ENCODE data around the gene DIDO1. TPM values are rescaled to one million over a fixed set of nuclear protein-coding genes. Genes with fewer than 3 reads are reported as not detected.

The DIDO1 gene
- total RNA-seq, 2 experiments from 2014 or later = 100 to 104 TPM

- POLR2A ChIA-PET = no interaction called here
Observed at GRCh38 chr20:62830251-62830650, 96.1 kb downstream of the DIDO1 start.

GRCh38 chr20:62829231-62830230 is 96.8 kb downstream of the DIDO1 start:
- no peak overlapping the region for H3K27ac Mint-ChIP-seq
- no peaks in the 10 kb centered on the region for H3K36me3 Mint-ChIP-seq
- H3K4me1 Mint-ChIP-seq = peaks cover 9% of the 10 kb centered on the region
- POLR2A ChIA-PET = no interaction called here
- no peaks in the 10 kb centered on the region for H3K9me3 Mint-ChIP-seq
- no peak overlapping the region for H3K4me3 Mint-ChIP-seq
- H3K27me3 Mint-ChIP-seq = no peaks in the 10 kb centered on the region
- ATAC-seq (ENCODE audit: low read depth) = no peak
- DNase-seq = no peak

More at GRCh38 chr20:62830251-62830650, 96.1 kb downstream of the DIDO1 start:
- H3K4me1 Mint-ChIP-seq = peaks cover 9% of the 10 kb centered on the region
- H3K27ac Mint-ChIP-seq = no peak overlapping the region
- ATAC-seq (ENCODE audit: low read depth) (no peak), DNase-seq (no peak)
- H3K9me3 Mint-ChIP-seq = no peaks in the 10 kb centered on the region
- H3K36me3 Mint-ChIP-seq = no peaks in the 10 kb centered on the region
- H3K27me3 Mint-ChIP-seq = no peaks in the 10 kb centered on the region
- no peak overlapping the region for H3K4me3 Mint-ChIP-seq

- Mint-ChIP-seq H3K9me3 (no peaks in the 10 kb centered on the region), H3K4me1 (peaks cover 9% of the 10 kb centered on the region), H3K36me3 (no peaks in the 10 kb centered on the region), H3K27me3 (no peaks in the 10 kb centered on the region), H3K27ac (no peak overlapping the region), H3K4me3 (no peak overlapping the region)
- ATAC-seq (ENCODE audit: low read depth) (no peak), DNase-seq (no peak)
- POLR2A ChIA-PET = no interaction called here
Observed at GRCh38 chr20:62828511-62829230, 97.6 kb downstream of the DIDO1 start.

- no peaks in the 10 kb centered on the region for H3K9me3 Mint-ChIP-seq
- POLR2A ChIA-PET = no interaction called here
- H3K4me1 Mint-ChIP-seq = peaks cover 9% of the 10 kb centered on the region
- no peak overlapping the region for H3K27ac Mint-ChIP-seq
- no peaks in the 10 kb centered on the region for H3K27me3 Mint-ChIP-seq
- H3K4me3 Mint-ChIP-seq = no peak overlapping the region
- DNase-seq = no peak
- H3K36me3 Mint-ChIP-seq = no peaks in the 10 kb centered on the region
- no peak for ATAC-seq (ENCODE audit: low read depth)
Observed at GRCh38 chr20:62828051-62828450, 98.3 kb downstream of the DIDO1 start.

Other genes with a start within 250 kb of the DIDO1 start
- under 1 TPM; 0.33 to 0.37 TPM for gene NTSR1, start 217.7 kb downstream of the DIDO1 start, total RNA-seq
- 10 to 100 TPM; 17.9 to 18.9 TPM for gene MRGBP, start 130.0 kb downstream of the DIDO1 start, total RNA-seq
- gene OGFR, start 121.7 kb downstream of the DIDO1 start, total RNA-seq = 10 to 100 TPM; 80.8 to 81.1 TPM
- under 1 TPM; 0.42 to 0.82 TPM for gene COL9A3, start 109.5 kb downstream of the DIDO1 start, total RNA-seq
- gene TCFL5, start 64.7 kb downstream of the DIDO1 start, total RNA-seq = 10 to 100 TPM in 1 of 2 experiments, 1 to 10 TPM in 1; 9.3 to 10.1 TPM
- 10 to 100 TPM; 42.1 to 43.0 TPM for gene GID8, start 11.6 kb upstream of the DIDO1 start, total RNA-seq
- gene SLC17A9, start 26.2 kb upstream of the DIDO1 start, total RNA-seq = 10 to 100 TPM; 40.9 to 43.5 TPM
- not detected for gene BHLHE23, start 80.5 kb upstream of the DIDO1 start, total RNA-seq

Measured in activated naive CD8-positive, alpha-beta T cell treated with anti-CD3 and anti-CD28 coated beads, Interleukin-2, amount 10 ng/mL, durations not matched to agents 7 days and 5 days (primary cell).